ENCODE measurements around the gene TRPM2.
"Not testable (repeated sequence)": the region's sequence is repeated elsewhere in the genome, so short reads cannot be mapped to it uniquely, and the experiment has no call there.

The TRPM2 gene

GRCh38 chr21:44335266-44336059 is 18.0 kb upstream of the TRPM2 start:
- no peak for DNase-seq

GRCh38 chr21:44337449-44337848 is 16.0 kb upstream of the TRPM2 start:
- DNase-seq = no peak

GRCh38 chr21:44337941-44338895 is 15.2 kb upstream of the TRPM2 start:
- peak; percentile 35 to 63 for DNase-seq

GRCh38 chr21:44338971-44339910 is 14.2 kb upstream of the TRPM2 start, which contains the start of gene CFAP410:
TSS of gene CFAP410 (minus strand) at chr21:44339390. CDS start at chr21:44339194, 196 bp downstream.
- DNase-seq = peak; percentile 76 to 95

GRCh38 chr21:44341726-44342458 is 11.5 kb upstream of the TRPM2 start:
- DNase-seq = not testable (repeated sequence)

- not testable (repeated sequence) for DNase-seq
Measured at GRCh38 chr21:44342981-44343380, 10.4 kb upstream of the TRPM2 start.

GRCh38 chr21:44344541-44345183 is 8.8 kb upstream of the TRPM2 start:
- DNase-seq = no peak

GRCh38 chr21:44345495-44345894 is 7.9 kb upstream of the TRPM2 start:
- DNase-seq = no peak

- DNase-seq = no peak
Measured at GRCh38 chr21:44347911-44348451, 5.4 kb upstream of the TRPM2 start.

- no peak for DNase-seq
Measured at GRCh38 chr21:44348861-44349260, 4.6 kb upstream of the TRPM2 start.

- no peak for DNase-seq
Measured at GRCh38 chr21:44349416-44349846, 4.0 kb upstream of the TRPM2 start.

- no peak for DNase-seq
Measured at GRCh38 chr21:44349847-44350772, 3.3 kb upstream of the TRPM2 start.

- no peak for DNase-seq
Measured at GRCh38 chr21:44350773-44351481, 2.5 kb upstream of the TRPM2 start.

GRCh38 chr21:44351535-44352252 is 1.7 kb upstream of the TRPM2 start:
- DNase-seq = no peak

GRCh38 chr21:44352253-44352860 is 1.1 kb upstream of the TRPM2 start:
- DNase-seq = no peak

- no peak for DNase-seq
Measured at GRCh38 chr21:44354001-44354405, 582 bp downstream of the TRPM2 start.

Data from NCI-H526 (cell line).